HG03066 (cell line): ENCODE measurements around the gene OSCAR.
"Not testable (repeated sequence)": the region's sequence is repeated elsewhere in the genome, so short reads cannot be mapped to it uniquely, and the experiment has no call there.

Experiments
- ATAC-seq: cut with Tn5 transposase; IDR thresholded peaks from one replicate; pipeline ENCODE4 v1.9.1; 2021; ENCODE audit warnings: low read depth; ENCODE audit not compliant: unreplicated experiment

The OSCAR gene

DNA sequence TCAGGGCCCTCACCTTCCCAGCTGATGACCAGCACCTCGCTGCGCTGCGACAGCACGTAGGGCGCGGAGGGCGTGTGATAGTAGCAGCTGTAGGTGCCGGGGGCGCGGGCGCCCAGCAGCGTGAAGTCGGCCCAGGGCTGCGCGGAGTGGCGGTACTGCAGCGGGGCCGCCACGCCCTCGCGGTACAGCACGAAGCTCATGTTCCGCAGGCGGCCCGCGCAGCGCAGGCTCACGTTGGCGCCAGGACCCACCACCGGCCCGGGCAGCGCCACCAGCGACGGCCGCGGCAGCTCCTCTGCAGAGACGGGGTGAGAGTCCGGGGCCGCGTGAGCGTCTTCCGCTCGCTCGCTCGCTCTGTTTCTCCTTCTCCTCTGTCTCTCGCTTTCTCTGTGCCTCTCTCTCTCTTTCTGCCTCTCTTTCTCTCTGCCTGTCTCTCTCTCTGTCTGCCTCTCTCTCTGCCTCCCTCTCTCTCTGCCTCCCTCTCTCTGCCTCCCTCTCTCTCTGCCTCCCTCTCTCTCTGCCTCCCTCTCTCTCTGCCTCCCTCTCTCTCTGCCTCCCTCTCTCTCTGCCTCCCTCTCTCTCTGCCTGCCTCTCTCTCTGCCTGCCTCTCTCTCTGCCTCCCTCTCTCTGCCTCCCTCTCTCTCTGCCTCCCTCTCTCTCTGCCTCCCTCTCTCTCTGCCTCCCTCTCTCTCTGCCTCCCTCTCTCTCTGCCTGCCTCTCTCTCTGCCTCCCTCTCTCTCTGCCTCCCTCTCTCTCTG lies 4.6 kb downstream of the OSCAR start:
- not testable (repeated sequence) for ATAC-seq

DNA sequence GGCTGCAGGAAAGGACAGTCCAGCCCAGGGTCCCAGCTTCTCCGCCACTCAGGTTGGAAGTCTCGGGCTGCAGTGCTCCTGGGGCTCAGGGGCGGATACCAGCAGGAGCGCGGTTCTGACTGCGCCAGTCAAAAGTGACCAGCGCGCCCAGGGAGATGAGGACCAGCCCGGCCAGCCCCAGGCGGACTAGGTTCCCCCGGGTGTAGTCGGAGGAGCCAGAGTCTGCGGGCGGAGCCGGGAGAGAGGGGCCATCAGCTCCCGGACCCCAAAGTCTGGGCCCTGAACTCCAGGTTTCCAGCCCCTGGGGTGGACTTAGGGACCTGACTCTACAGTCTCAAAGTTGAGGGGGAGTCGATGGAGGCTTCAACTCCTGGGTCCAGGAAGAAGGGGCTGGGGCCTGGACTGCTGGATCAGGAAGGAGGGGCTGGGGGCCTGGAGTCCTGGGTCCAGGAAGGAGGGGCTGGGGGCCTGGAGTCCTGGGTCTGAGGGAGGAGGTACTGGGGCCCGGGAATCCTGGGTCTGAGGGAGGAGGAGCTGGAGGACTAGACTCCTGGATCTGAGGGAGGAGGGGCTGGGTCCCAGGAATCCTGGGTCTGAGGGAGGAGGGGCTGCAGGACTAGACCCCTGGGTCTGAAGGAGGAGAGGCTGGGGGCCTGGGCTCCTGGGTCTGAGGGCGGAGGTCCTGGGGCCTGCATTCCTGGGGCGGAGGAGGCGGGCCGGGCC lies 5.3 kb downstream of the OSCAR start:
- ATAC-seq: no peak

DNA sequence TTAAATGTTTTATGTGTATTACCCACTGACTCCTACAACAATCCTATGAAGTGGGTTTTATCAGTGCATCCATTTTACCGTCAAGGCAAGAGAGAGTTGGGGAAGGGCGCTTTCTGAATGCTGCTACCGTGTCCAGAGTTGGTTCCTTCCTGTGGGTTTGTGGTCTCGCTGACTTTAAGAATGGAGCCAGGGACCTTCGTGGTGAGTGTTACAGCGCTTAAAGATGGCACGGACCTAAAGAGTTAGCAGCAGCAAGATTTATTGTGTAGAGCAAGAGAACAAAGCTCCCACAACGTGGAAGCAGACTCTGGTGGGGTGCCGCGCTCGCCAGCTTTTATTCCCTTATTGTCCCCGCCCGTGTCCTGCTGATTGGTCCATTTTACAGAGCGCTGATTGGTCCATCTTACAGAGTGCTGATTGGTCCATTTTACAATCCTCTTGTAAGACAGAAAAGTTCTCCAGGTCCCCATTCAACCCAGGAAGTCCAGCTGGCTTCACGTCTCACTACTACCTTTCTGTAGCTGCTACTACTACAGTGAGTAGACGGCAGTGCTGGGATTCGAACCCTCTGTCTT lies 6.1 kb downstream of the OSCAR start:
- ATAC-seq: no peak

GRCh38 chr19:54084410-54084809 lies 16.2 kb downstream of the OSCAR start:
- no peak for ATAC-seq

DNA sequence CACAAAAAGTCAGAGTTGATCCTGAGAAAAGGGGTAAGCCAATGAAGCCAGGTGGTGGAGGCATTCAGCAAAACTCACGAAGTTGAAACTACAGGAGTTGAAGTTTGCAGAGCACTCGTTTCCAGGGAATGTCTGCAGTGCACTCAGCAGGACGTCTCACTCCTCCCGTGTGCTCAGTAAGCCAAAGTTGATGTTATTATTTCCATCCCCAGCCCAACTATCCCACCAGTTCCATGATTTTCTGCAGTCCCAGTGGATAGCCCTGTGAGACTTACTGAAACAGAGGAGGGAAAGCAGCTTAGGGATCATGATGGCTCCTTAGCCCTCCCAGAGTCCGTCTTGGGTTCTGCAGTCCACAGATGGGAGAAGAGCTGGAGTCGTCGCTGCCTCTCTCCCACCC lies 19.6 kb downstream of the OSCAR start, which contains the start of gene TARM1:
TARM1 (minus strand) TSS at position 334 of the 400 bp plus-strand sequence; CDS start at position 309, 25 bp downstream.
- no peak for ATAC-seq

DNA sequence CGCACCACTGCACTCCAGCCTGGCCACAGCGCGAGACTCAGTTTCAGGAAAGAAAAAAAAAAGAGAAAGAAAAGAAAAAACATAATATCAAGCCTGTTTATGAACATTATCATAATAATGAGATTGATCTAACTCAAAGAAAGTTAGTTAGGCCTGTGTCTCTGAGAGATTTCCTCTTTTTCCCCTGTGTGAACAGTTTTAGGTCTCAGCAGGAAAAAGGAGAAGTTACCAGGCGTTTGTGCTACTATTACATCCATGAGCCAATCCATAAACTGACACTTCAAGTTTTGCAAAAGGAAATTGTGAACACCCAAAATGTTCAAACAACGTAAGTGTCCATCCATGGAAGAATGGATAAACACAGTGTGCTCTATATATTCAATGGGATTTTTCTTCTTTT lies 23.3 kb downstream of the OSCAR start:
- no peak for ATAC-seq

- no peak for ATAC-seq
These were observed 25.8 kb downstream of the OSCAR start for GRCh38 chr19:54074851-54075250.

DNA sequence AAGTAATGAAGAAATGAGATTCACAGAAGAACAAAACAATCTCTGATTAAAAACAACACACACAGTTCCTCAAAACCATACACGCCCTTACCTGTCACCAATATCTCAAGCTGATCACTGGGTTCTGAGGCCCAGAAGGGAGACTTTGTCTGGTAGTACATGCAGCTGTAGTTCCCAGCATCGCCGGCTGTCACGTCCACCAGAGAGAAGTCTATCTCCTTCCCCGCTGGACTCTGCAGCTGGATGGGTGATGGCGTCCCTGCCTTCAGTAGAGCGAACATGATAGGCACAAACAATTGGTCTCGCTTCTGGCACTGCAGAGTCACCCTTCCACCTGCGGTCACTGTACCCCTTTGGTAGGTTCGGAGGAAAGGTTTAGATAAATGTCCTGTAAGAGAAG lies 26.8 kb downstream of the OSCAR start:
- no peak for ATAC-seq

DNA sequence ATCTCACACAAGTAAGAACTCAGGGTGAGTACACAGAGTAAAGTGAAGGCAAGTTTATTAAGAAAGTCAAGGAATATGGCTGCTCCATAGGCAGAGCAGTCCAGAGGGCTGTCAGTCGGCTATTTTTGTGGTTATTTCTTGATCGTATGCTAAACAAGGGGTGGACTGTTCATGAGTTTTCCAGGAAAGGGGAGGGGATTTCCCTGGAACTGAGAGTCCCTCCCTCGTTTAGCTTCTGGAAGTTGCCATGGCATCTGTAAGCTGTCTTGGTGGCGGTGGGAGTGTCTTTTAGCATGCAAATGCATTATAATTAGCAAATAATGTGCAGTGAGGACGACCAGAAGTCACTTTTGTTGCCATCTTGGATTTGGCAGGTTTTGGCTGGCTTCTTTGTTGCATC lies 31.1 kb downstream of the OSCAR start:
- no peak for ATAC-seq

DNA sequence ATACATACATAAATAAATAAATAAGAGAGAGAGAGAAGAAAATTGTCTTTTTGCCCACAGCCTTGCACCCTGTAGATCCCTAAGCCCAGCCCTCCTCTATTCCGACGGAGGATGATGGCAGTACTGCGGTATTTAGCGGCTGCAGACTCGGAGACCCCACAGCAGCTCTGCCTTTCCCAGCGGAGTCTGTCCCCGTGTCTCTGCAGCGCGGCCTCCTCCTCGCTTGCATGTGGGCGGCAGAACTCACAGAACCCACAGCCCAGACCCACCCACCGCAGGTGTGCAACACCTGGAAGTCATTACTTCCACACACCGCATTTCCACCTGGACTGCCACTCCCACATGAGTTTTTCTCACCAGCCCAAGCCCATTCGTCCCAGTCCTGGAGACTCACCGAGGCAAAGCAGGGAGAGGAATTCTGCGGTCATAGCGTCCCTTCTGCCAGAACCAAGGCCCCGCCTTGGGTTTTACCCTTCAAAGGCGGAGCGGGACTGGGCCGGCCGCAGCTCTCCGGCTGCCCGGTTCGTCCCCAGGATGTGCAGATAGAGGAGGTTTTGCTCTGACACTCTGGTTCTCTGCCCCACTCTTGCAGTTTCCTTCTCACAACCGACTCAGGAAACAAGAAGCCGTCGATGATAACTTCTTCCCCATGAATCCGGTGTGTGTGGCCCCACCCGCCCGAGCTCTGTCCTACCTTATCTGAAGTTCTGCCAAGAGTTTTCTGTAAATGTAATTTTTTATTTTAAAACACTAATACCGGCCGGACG lies 37.1 kb downstream of the OSCAR start, which contains the start of gene VSTM1:
VSTM1 (minus strand) TSS at position 548 of the 767 bp plus-strand sequence; CDS start at position 428, 120 bp downstream.
- no peak for ATAC-seq

DNA sequence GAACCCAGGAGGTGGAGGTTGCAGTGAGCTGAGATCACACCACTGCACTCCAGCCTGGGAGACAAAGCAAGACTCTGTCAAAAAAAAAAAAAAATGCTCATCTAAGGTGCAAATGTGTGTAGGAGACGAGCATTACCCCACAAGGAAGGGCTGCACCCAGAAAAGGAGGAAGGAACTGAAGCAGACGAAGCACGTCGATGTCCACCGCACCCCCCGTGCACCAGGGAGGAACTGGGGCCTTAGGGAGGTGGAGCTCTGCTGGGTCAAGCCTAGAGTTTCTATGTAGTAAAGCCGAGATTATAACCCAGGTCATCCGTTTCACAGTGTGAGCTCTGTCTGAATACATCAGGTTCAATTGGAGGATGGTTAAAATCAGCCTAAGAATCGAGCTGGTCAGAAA lies 38.0 kb downstream of the OSCAR start:
- no peak for ATAC-seq

- ATAC-seq: no peak
These were observed 53.0 kb downstream of the OSCAR start for GRCh38 chr19:54047616-54048015.

DNA sequence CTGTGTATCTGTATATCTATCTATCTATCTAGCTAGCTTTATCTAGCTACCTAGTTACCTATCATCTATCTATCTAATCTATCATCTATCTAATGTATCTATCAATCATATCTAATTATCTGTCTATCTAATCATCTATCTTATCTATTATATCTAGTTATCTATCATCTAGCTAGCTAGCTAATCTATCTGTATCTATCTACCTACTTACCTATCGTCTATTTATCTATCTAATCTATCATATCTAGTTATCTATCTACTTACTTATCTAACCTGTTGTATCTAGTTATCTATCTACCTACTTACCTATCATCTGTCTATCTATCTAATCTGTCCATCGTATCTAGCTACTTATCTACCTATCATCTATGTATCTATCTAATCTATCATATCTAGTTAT lies 54.8 kb downstream of the OSCAR start:
- no peak for ATAC-seq
